K562 (cell line): ENCODE results near the gene RBM44. TPM values are rescaled to one million over a fixed set of nuclear protein-coding genes. Genes with fewer than 3 reads are reported as not detected.

Experiments
- ATAC-seq: fragments of 200-7000 bp; cut with Tn5 transposase; 3 replicates; pipeline ENCODE4 v1.9.1; 2020; ENCODE audit warnings: moderate library complexity
- BruUV-seq: library from RNA; stranded (reverse); fragments of 400-500 nt; replicated peaks from 2 replicates; lab custom pipeline; 2021; lab: Mats Ljungman, UMichigan
- CTCF ChIA-PET: fragments of 300-600 bp; formaldehyde crosslinking; extraction: SDS; loops from one replicate; lab custom pipeline; 2021; ENCODE audit warnings: low intra/inter-chr PET ratio; lab: Yijun Ruan, JAX
- POLR2A ChIA-PET: fragments of 300-600, 350-650 bp; sonication (Branson Sonifier 250); formaldehyde crosslinking; extraction: SDS; loops from one replicate; lab custom pipeline; 2021; ENCODE audit warnings: antibody characterized with exemption, inconsistent platforms; lab: Yijun Ruan, JAX
- DNase-seq, 4 experiments: peaks; one replicate each; pipeline versions ENCODE4 v3.0.0 to v3.0.0-alpha.2; 2011 to 2018; ENCODE audit warnings: low spot score in 3 of 4, mixed read lengths in 3 of 4; ENCODE audit errors: extremely low read depth in 1 of 4
- FAIRE-seq: peaks from 2 replicates; lab custom pipeline; 2011; peaks lifted over from hg19 to GRCh38; lab: Jason Lieb, UNC
- H2AFZ ChIP-seq: 2 replicates; pipeline ENCODE4 v1.6.0; 2011; ENCODE audit warnings: low read depth, low read length, control low read depth, inconsistent platforms
- H3K27ac ChIP-seq: fragments of 200-600 bp; 3 replicates; pipeline ENCODE4 v1.8.0; 2011; ENCODE audit warnings: low read depth, mild to moderate bottlenecking, control low read depth, inconsistent platforms, low read length, moderate library complexity, mixed read lengths; ENCODE audit errors: extremely low read depth
- H3K27me3 ChIP-seq, 2 experiments: fragments of 300-600 bp in 1 of 2; 2 replicates in 1 of 2; 3 replicates in 1 of 2; pipeline versions ENCODE4 v1.6.0 to v1.8.0; 2011; ENCODE audit warnings: inconsistent platforms in 2 of 2, low read length in 2 of 2, mild to moderate bottlenecking in 1 of 2, mixed read lengths in 1 of 2, moderate library complexity in 1 of 2; ENCODE audit not compliant: control insufficient read depth in 2 of 2, insufficient read depth in 2 of 2
- H3K36me3 ChIP-seq: fragments of 300-600 bp; 3 replicates; pipeline ENCODE4 v1.8.0; 2011; ENCODE audit warnings: mild to moderate bottlenecking, low read length, inconsistent platforms; ENCODE audit not compliant: control insufficient read depth, insufficient read depth
- H3K4me1 ChIP-seq, 2 experiments: fragments of 200-600 bp in 1 of 2; replicated peaks in 1 of 2; 2 replicates in 1 of 2; 3 replicates in 1 of 2; pipeline versions ENCODE4 v1.5.1 to v1.8.0; 2011; ENCODE audit warnings: inconsistent platforms in 2 of 2, low read length in 2 of 2, mild to moderate bottlenecking in 1 of 2, mixed read lengths in 1 of 2, moderate library complexity in 1 of 2; ENCODE audit not compliant: control insufficient read depth in 2 of 2, insufficient read depth in 2 of 2
- H3K4me2 ChIP-seq: 2 replicates; pipeline ENCODE4 v1.6.1; 2011; ENCODE audit warnings: low read length, control low read depth, inconsistent platforms, mixed read lengths; ENCODE audit not compliant: insufficient read depth
- H3K4me3 ChIP-seq: fragments of 200-600 bp; sonication (generic), shearing (Covaris generic); 2 replicates; pipeline ENCODE4 v1.5.1; 2016; ENCODE audit warnings: control low read depth, inconsistent platforms
- H3K79me2 ChIP-seq: fragments of 200-600 bp; 3 replicates; pipeline ENCODE4 v1.8.0; 2011; ENCODE audit warnings: low read length, inconsistent platforms; ENCODE audit not compliant: control insufficient read depth, insufficient read depth
- H3K9ac ChIP-seq, 2 experiments: 2 replicates each; pipeline versions ENCODE4 v1.6.0 to v1.6.1; 2011; ENCODE audit warnings: low read depth in 2 of 2, low read length in 2 of 2, control low read depth in 1 of 2, inconsistent platforms in 1 of 2, mild to moderate bottlenecking in 1 of 2, mixed read lengths in 1 of 2; ENCODE audit not compliant: insufficient read depth in 1 of 2
- H3K9me1 ChIP-seq: one replicate; pipeline ENCODE4 v1.6.0; 2011; ENCODE audit warnings: inconsistent platforms, mild to moderate bottlenecking, low read length, moderate library complexity; ENCODE audit not compliant: control insufficient read depth, insufficient read depth
- H3K9me3 ChIP-seq: replicated peaks from 2 replicates; pipeline ENCODE4 v1.5.1; 2011; ENCODE audit warnings: low read depth, low read length, inconsistent platforms; ENCODE audit not compliant: control insufficient read depth, insufficient read depth
- H4K20me1 ChIP-seq: replicated peaks from 2 replicates; pipeline ENCODE4 v1.6.1; 2011; ENCODE audit warnings: low read length, inconsistent platforms, mixed read lengths; ENCODE audit not compliant: control insufficient read depth, insufficient read depth
- FOXO4 ChIP-seq: fragments of 450-650 bp; formaldehyde crosslinking; IDR thresholded peaks from 2 replicates; pipeline ENCODE4 v1.4.0; 2020; ENCODE audit warnings: mild to moderate bottlenecking, moderate library complexity
- HDAC6 ChIP-seq: IDR thresholded peaks from 2 replicates; pipeline ENCODE4 v1.6.1; 2012; ENCODE audit warnings: low read depth, mild to moderate bottlenecking, control low read depth, inconsistent platforms, low read length, moderate library complexity
- POLR2AphosphoS5 ChIP-seq: IDR thresholded peaks from 2 replicates; pipeline ENCODE4 v1.6.1; 2011; ENCODE audit warnings: mild to moderate bottlenecking, low read depth, low read length, moderate library complexity; ENCODE audit not compliant: control insufficient read depth, insufficient read depth
- POLR2G ChIP-seq: fragments of 200-400 bp; formaldehyde crosslinking; IDR thresholded peaks from 2 replicates; pipeline ENCODE4 v1.6.1; 2017; ENCODE audit warnings: low read depth, mild to moderate bottlenecking, antibody characterized with exemption, low read length, moderate library complexity
- PURB ChIP-seq: sonication (generic); formaldehyde crosslinking; IDR thresholded peaks from 2 replicates; pipeline ENCODE4 v1.9.0; 2021; ENCODE audit warnings: low read depth, mild to moderate bottlenecking, missing genetic modification reagents
- SMARCE1 ChIP-seq: fragments of 450-650 bp; IDR thresholded peaks from 2 replicates; pipeline ENCODE4 v1.7.1; 2016; ENCODE audit warnings: mild to moderate bottlenecking
- SNIP1 ChIP-seq: fragments of 450-650 bp; IDR thresholded peaks from 2 replicates; pipeline ENCODE4 v1.7.1; 2017; ENCODE audit warnings: low read depth, mild to moderate bottlenecking
- TEAD4 ChIP-seq, 2 experiments: sonication (generic) in 1 of 2; formaldehyde crosslinking in 1 of 2; IDR thresholded peaks; 2 replicates each; pipeline versions ENCODE4 v1.6.1 to v1.8.0; 2012 to 2022; ENCODE audit warnings: borderline replicate concordance in 1 of 2, inconsistent platforms in 1 of 2, low read length in 1 of 2, mild to moderate bottlenecking in 1 of 2, missing genetic modification reagents in 1 of 2
- ZNF707 ChIP-seq: fragments of 250-450 bp; sonication (Bioruptor Pico); conservative IDR thresholded peaks from 2 replicates; pipeline ENCODE4 v1.8.0; 2022; ENCODE audit warnings: inconsistent platforms, mild to moderate bottlenecking, moderate library complexity
- WGBS: fragments of 100-300 bp; shearing (Covaris generic); methylation state at CpG from one replicate; pipeline ENCODE4 v1.1.6; 2016; ENCODE audit warnings: low coverage, mixed read lengths; ENCODE audit not compliant: insufficient coverage; ENCODE audit errors: missing lambda C conversion rate; 5-methylcytosine and 5-hydroxymethylcytosine counted together
- in situ Hi-C: fragments of 300-500 bp; cut with MboI; formaldehyde crosslinking; loops from 4 replicates; pipeline ENCODE4 v1.15.0; 2018; ENCODE audit warnings: inconsistent platforms, mixed read lengths
- intact Hi-C: fragments of 100-400 bp; cut with micrococcal nuclease; formaldehyde crosslinking; loops from 2 replicates; pipeline ENCODE4 v1.14.2; 2022
- polyA plus RNA-seq, 8 experiments: library from polyadenylated mRNA; depleted of rRNA in 4 of 8; stranded (reverse) in 5 of 8; unstranded in 3 of 8; fragments of >200 nt; fragmentation: Nextera tagmentation in 2 of 8; fragmentation: Illumina TruSeq in 1 of 8; extraction: Ambion mirVana in 2 of 8; extraction: Trizol in 1 of 8; gene quantifications; 2 replicates each; pipeline versions ENCODE4 v1.2.1 to v1.2.3, GENCODE V29; 2011 to 2014; ENCODE audit warnings: inconsistent platforms in 1 of 8, missing spikeins in 1 of 8
- total RNA-seq, 7 experiments: library from RNA; depleted of rRNA in 6 of 7; stranded (reverse); fragments of >200 nt in 6 of 7; fragmentation: Illumina TruSeq in 2 of 7; extraction: Trizol in 2 of 7; gene quantifications; 2 replicates each; pipeline versions ENCODE4 v1.2.1 to v1.2.3, GENCODE V29; 2011 to 2021; ENCODE audit warnings: low replicate concordance in 1 of 7
- TF ChIP-seq, protein P1 (sequence below), 2 experiments: fragments of 250-450 bp in 1 of 2; fragments of 450-650 bp in 1 of 2; sonication (Bioruptor Pico) in 1 of 2; IDR thresholded peaks; 2 replicates each; pipeline versions ENCODE4 v1.6.1 to v1.8.0; 2016 to 2021; ENCODE audit warnings: mild to moderate bottlenecking in 2 of 2, moderate library complexity in 2 of 2, missing compliant biosample characterization in 1 of 2, missing genetic modification characterization in 1 of 2
- TF ChIP-seq, protein P2 (sequence below): sonication (generic); formaldehyde crosslinking; IDR thresholded peaks from 2 replicates; pipeline ENCODE4 v1.8.1; 2023; ENCODE audit warnings: mild to moderate bottlenecking, missing genetic modification reagents

The RBM44 gene
- total and polyA plus RNA-seq, 9 of the 15 experiments (the other 6 are each of a cell fraction or from before 2014, with no cell fraction given) = 0.04 to 0.25 (median 0.13) TPM

DNA sequence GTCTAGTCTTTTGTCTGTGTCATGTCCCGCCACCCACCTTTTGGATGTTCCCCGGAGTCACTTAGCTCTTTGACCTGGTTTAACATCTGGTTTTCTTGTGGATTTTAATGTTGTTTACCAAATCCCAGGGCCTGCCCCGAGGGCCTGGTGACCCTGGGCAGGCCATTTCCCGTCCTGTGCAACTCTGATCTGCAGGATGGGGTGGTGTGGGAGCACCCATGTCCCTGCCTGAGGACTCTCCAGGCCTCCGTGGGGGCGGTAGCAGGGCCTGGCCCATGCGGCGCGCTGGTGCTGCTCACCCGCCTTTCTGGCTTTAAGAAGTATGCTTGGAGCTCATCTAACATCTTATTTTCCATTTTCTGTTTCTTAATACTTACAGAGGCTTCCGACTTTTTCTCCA is 71.5 kb downstream of the RBM44 start:
- no peak for ATAC-seq
- TF ChIP-seq POLR2AphosphoS5 (no peak), POLR2G (no peak), FOXO4 (CRISPR knock-in tag) (no peak), SMARCE1 (no peak), PURB (CRISPR knock-in tag) (no peak), TEAD4 (IDR thresholded peaks at IDR 0.05; ENCODE audit: low read length) (no peak), TEAD4 (CRISPR knock-in tag; IDR thresholded peaks at IDR 0.05; ENCODE audit: borderline replicate concordance) (no peak), SNIP1 (no peak), HDAC6 (no peak), ZNF707 (no peak)
- TF ChIP-seq, protein P1, sequence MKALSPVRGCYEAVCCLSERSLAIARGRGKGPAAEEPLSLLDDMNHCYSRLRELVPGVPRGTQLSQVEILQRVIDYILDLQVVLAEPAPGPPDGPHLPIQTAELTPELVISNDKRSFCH (CRISPR knock-in tag; IDR thresholded peaks at IDR 0.05) = no peak
- TF ChIP-seq, protein P1 (tag; IDR thresholded peaks at IDR 0.05) = no peak
- TF ChIP-seq, protein P2, sequence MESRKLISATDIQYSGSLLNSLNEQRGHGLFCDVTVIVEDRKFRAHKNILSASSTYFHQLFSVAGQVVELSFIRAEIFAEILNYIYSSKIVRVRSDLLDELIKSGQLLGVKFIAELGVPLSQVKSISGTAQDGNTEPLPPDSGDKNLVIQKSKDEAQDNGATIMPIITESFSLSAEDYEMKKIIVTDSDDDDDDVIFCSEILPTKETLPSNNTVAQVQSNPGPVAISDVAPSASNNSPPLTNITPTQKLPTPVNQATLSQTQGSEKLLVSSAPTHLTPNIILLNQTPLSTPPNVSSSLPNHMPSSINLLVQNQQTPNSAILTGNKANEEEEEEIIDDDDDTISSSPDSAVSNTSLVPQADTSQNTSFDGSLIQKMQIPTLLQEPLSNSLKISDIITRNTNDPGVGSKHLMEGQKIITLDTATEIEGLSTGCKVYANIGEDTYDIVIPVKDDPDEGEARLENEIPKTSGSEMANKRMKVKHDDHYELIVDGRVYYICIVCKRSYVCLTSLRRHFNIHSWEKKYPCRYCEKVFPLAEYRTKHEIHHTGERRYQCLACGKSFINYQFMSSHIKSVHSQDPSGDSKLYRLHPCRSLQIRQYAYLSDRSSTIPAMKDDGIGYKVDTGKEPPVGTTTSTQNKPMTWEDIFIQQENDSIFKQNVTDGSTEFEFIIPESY (CRISPR knock-in tag) = no peak
- TF ChIP-seq, all 486 proteins: peak for 0
- BruUV-seq = no TSS peak
- in situ Hi-C loops (loop anchor here (25.0 kb wide), 1 partner anchor 392 kb away; no protein-coding TSS in a partner anchor), intact Hi-C loops (no loop called here)
- no peak overlapping the region for H2AFZ ChIP-seq
- H3K4me1 ChIP-seq = peaks cover 0 to 6% of the 10 kb centered on the region in 2 experiments; a peak in 2 of 5 replicates
- WGBS = 3% methylated on average over 11 of the region's 11 CpGs
- no peaks in the 10 kb centered on the region for H3K36me3 ChIP-seq
- no peaks in the 10 kb centered on the region for H3K79me2 ChIP-seq
- no peak overlapping the region for H3K4me2 ChIP-seq
- DNase-seq (no peak), FAIRE-seq (no peak)
- no peaks in the 10 kb centered on the region for H3K9me3 ChIP-seq
- H4K20me1 ChIP-seq = peaks cover 5% of the 10 kb centered on the region; the same call in 1 of the 2 replicates
- ChIA-PET POLR2A (no interaction called here), CTCF (no interaction called here)
- H3K9ac ChIP-seq = no peak overlapping the region
- no peak overlapping the region for H3K27ac ChIP-seq
- no peak overlapping the region for H3K4me3 ChIP-seq
- peaks cover 36 to 77% of the 10 kb centered on the region in 2 experiments for H3K27me3 ChIP-seq
- H3K9me1 ChIP-seq = no peaks in the 10 kb centered on the region
